Caco-2 (cell line): ENCODE measurements around the gene CENPH. TPM values are rescaled to one million over a fixed set of nuclear protein-coding genes. Genes with fewer than 3 reads are reported as not detected.

Experiments used
- BruUV-seq: library from RNA; stranded (reverse); fragments of 400-500 nt; replicated peaks from 2 replicates; lab custom pipeline; 2021; lab: Mats Ljungman, UMichigan
- CTCF ChIA-PET: fragments of 300-600 bp; sonication (Branson Sonifier 250); formaldehyde crosslinking; loops from one replicate; lab custom pipeline; 2022; ENCODE audit warnings: antibody characterized with exemption; lab: Charles Lee
- POLR2A ChIA-PET: fragments of 300-600 bp; sonication (Branson Sonifier 250); formaldehyde crosslinking; loops from one replicate; lab custom pipeline; 2022; ENCODE audit warnings: antibody characterized with exemption; lab: Charles Lee
- DNase-seq, 2 experiments: peaks; one replicate each; pipeline versions ENCODE4 v3.0.0 to v3.0.0-alpha.2; 2020 to 2022
- H3K27me3 ChIP-seq: replicated peaks from 2 replicates; pipeline ENCODE4 v1.6.0; 2011; ENCODE audit warnings: low read length; ENCODE audit not compliant: control insufficient read depth, insufficient read depth
- H3K36me3 ChIP-seq: 2 replicates; pipeline ENCODE4 v1.5.1; 2011; ENCODE audit warnings: low read length; ENCODE audit not compliant: control insufficient read depth, insufficient read depth
- H3K4me1 ChIP-seq: fragments of 250-450 bp; sonication (Bioruptor Pico); 2 replicates; pipeline ENCODE4 v1.5.1; 2020; ENCODE audit warnings: mild to moderate bottlenecking
- H3K4me3 ChIP-seq: 2 replicates; pipeline ENCODE4 v1.5.1; 2011; ENCODE audit warnings: low read depth, mild to moderate bottlenecking, control low read depth, low read length
- H3K9me3 ChIP-seq: fragments of 250-450 bp; sonication (Bioruptor Pico); 2 replicates; pipeline ENCODE4 v1.5.1; 2020; ENCODE audit warnings: mild to moderate bottlenecking, moderate library complexity
- H3K27ac Mint-ChIP-seq: one replicate; pipeline ENCODE4 v1.8.0; 2022; ENCODE audit warnings: mixed read lengths; ENCODE audit not compliant: unreplicated experiment
- H3K27me3 Mint-ChIP-seq: one replicate; pipeline ENCODE4 v1.8.0; 2022; ENCODE audit warnings: mixed read lengths; ENCODE audit not compliant: insufficient read depth, unreplicated experiment
- H3K36me3 Mint-ChIP-seq: one replicate; pipeline ENCODE4 v1.8.0; 2022; ENCODE audit warnings: mild to moderate bottlenecking, mixed read lengths; ENCODE audit not compliant: insufficient read depth, unreplicated experiment
- H3K4me1 Mint-ChIP-seq: one replicate; pipeline ENCODE4 v1.8.0; 2022; ENCODE audit warnings: low read depth, mixed read lengths; ENCODE audit not compliant: unreplicated experiment
- H3K4me3 Mint-ChIP-seq: one replicate; pipeline ENCODE4 v1.8.0; 2022; ENCODE audit warnings: mild to moderate bottlenecking, moderate library complexity, mixed read lengths; ENCODE audit not compliant: unreplicated experiment
- H3K9me3 Mint-ChIP-seq: one replicate; pipeline ENCODE4 v1.8.0; 2022; ENCODE audit warnings: mixed read lengths; ENCODE audit not compliant: unreplicated experiment
- CTCF ChIP-seq, 2 experiments: fragments of 200-600 bp in 1 of 2; IDR thresholded peaks; 1 replicate in 1 of 2; 2 replicates in 1 of 2; pipeline versions ENCODE4 v1.5.1 to v1.8.0; 2011 to 2022; ENCODE audit warnings: antibody characterized with exemption in 1 of 2, control low read depth in 1 of 2, inconsistent platforms in 1 of 2, low read depth in 1 of 2, low read length in 1 of 2, mild to moderate bottlenecking in 1 of 2, moderate library complexity in 1 of 2; ENCODE audit not compliant: insufficient read depth in 1 of 2, severe bottlenecking in 1 of 2, unreplicated experiment in 1 of 2
- intact Hi-C: fragments of 100-400 bp; cut with micrococcal nuclease; formaldehyde crosslinking; loops from one replicate; pipeline ENCODE4 v1.10.0; 2022; ENCODE audit not compliant: unreplicated experiment
- total RNA-seq: library from RNA; stranded (reverse); gene quantifications from 2 replicates; pipeline ENCODE4 v1.2.3, GENCODE V29; 2022

Gene CENPH
- total RNA-seq, 1 experiment from 2014 or later = 30.2 TPM

- H3K4me1 ChIP-seq = no peaks in the 10 kb centered on the region
- peaks cover 4% of the 10 kb centered on the region for H3K36me3 Mint-ChIP-seq
- intact Hi-C loops = no loop called here
- ChIA-PET CTCF (no interaction called here), POLR2A (no interaction called here)
- no peaks in the 10 kb centered on the region for H3K4me1 Mint-ChIP-seq
- no peak overlapping the region for H3K27ac Mint-ChIP-seq
- no peak for TF ChIP-seq CTCF (IDR thresholded peaks at IDR 0.05; ENCODE audit: insufficient read depth in 1 of 2, low read depth in 1 of 2, low read length in 1 of 2, severe bottlenecking in 1 of 2, unreplicated experiment in 1 of 2)
- H3K4me3 ChIP-seq = no peak overlapping the region
- H3K27me3 ChIP-seq = no peaks in the 10 kb centered on the region
- BruUV-seq = no TSS peak
- DNase-seq = no peak
- H3K36me3 ChIP-seq = no peaks in the 10 kb centered on the region
- H3K9me3 ChIP-seq = no peaks in the 10 kb centered on the region
- H3K27me3 Mint-ChIP-seq = no peaks in the 10 kb centered on the region
- H3K9me3 Mint-ChIP-seq = no peaks in the 10 kb centered on the region
- H3K4me3 Mint-ChIP-seq = no peak overlapping the region
Measured at GRCh38 chr5:69156456-69156855, 32.9 kb upstream of the CENPH start.

GRCh38 chr5:69158039-69158438 is 31.3 kb upstream of the CENPH start:
- H3K27me3 Mint-ChIP-seq = no peaks in the 10 kb centered on the region
- ChIA-PET POLR2A (no interaction called here), CTCF (no interaction called here)

GRCh38 chr5:69160651-69161050 is 28.7 kb upstream of the CENPH start:
- Mint-ChIP-seq H3K36me3 (no peaks in the 10 kb centered on the region), H3K27me3 (no peaks in the 10 kb centered on the region), H3K9me3 (no peaks in the 10 kb centered on the region), H3K4me1 (peaks cover 2% of the 10 kb centered on the region), H3K27ac (no peak overlapping the region), H3K4me3 (no peak overlapping the region)
- no peaks in the 10 kb centered on the region for H3K27me3 ChIP-seq
- H3K9me3 ChIP-seq = no peaks in the 10 kb centered on the region
- H3K36me3 ChIP-seq = no peaks in the 10 kb centered on the region
- POLR2A ChIA-PET = no interaction called here
- DNase-seq = no peak
- TF ChIP-seq CTCF (IDR thresholded peaks at IDR 0.05; ENCODE audit: insufficient read depth in 1 of 2, low read depth in 1 of 2, low read length in 1 of 2, severe bottlenecking in 1 of 2, unreplicated experiment in 1 of 2) = no peak
- H3K4me3 ChIP-seq = no peak overlapping the region
- no peaks in the 10 kb centered on the region for H3K4me1 ChIP-seq
- intact Hi-C loops = no loop called here
- no TSS peak for BruUV-seq
- CTCF ChIA-PET = no interaction called here

More at GRCh38 chr5:69158039-69158438, 31.3 kb upstream of the CENPH start:
- Mint-ChIP-seq H3K9me3 (no peaks in the 10 kb centered on the region), H3K4me3 (no peak overlapping the region), H3K27ac (no peak overlapping the region), H3K36me3 (peaks cover 4% of the 10 kb centered on the region), H3K4me1 (no peaks in the 10 kb centered on the region)
- no peaks in the 10 kb centered on the region for H3K4me1 ChIP-seq
- no peak overlapping the region for H3K4me3 ChIP-seq
- no peaks in the 10 kb centered on the region for H3K36me3 ChIP-seq
- no peaks in the 10 kb centered on the region for H3K9me3 ChIP-seq
- intact Hi-C loops = no loop called here
- BruUV-seq = no TSS peak
- no peaks in the 10 kb centered on the region for H3K27me3 ChIP-seq
- no peak for DNase-seq
- TF ChIP-seq CTCF (IDR thresholded peaks at IDR 0.05; ENCODE audit: insufficient read depth in 1 of 2, low read depth in 1 of 2, low read length in 1 of 2, severe bottlenecking in 1 of 2, unreplicated experiment in 1 of 2) = no peak
